ENCODE data around the gene TP53TG5.

Gene TP53TG5

GRCh38 chr20:45400346-45401031, 22.4 kb upstream of the TP53TG5 start:
- no peak for FAIRE-seq
- no peak for DNase-seq (ENCODE audit: insufficient read length)
- TF ChIP-seq TAF1 (IDR thresholded peaks at IDR 0.05; ENCODE audit: borderline replicate concordance, low read depth, low read length) (no peak), POLR2A (IDR thresholded peaks at IDR 0.05; ENCODE audit: low read depth, low read length) (no peak), POLR2AphosphoS5 (IDR thresholded peaks at IDR 0.05; ENCODE audit: low read depth, low read length) (no peak)

DNA sequence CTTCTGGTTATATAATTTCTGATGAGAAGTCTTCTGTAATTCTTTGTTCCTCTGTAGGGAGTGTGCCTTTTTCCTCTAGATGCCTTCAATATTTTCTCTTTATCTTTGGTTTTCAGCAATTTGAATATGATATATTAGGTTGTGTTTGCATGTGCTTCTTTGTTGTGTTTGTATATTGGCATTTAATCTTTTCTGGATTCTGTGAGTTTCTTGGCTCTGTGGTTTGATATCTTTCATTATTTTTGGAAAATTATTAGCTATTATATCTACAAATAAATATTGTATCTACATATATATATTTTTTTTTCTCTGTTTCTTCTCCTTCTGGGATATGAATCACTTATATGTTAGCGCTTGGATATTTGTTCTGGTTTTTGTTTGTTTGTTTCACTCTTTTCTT, 20.9 kb upstream of the TP53TG5 start:
- no peak for FAIRE-seq
- no peak for DNase-seq (ENCODE audit: insufficient read length)
- TF ChIP-seq POLR2AphosphoS5 (IDR thresholded peaks at IDR 0.05; ENCODE audit: low read depth, low read length) (no peak), TAF1 (IDR thresholded peaks at IDR 0.05; ENCODE audit: borderline replicate concordance, low read depth, low read length) (no peak), POLR2A (IDR thresholded peaks at IDR 0.05; ENCODE audit: low read depth, low read length) (no peak)

DNA sequence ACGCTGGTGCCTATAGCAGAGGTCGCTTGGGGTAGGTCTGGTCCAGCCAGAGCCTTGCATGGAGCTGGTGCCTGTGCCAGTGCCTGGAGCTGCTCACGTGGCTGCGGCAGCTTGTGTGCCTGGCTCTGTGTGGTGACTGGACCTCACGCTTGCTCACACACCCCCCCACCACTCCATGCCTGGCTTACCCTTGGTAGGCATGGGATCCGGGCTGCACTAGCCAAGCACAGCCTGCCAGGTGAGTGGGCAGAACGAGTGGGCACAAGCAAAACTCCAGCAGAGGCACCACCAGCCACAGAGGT, 16.9 kb upstream of the TP53TG5 start:
- FAIRE-seq (no peak), DNase-seq (ENCODE audit: insufficient read length) (no peak)
- TF ChIP-seq POLR2A (IDR thresholded peaks at IDR 0.05; ENCODE audit: low read depth, low read length): no peak
- no peak for TF ChIP-seq POLR2AphosphoS5 (IDR thresholded peaks at IDR 0.05; ENCODE audit: low read depth, low read length)
- no peak for TF ChIP-seq TAF1 (IDR thresholded peaks at IDR 0.05; ENCODE audit: borderline replicate concordance, low read depth, low read length)

DNA sequence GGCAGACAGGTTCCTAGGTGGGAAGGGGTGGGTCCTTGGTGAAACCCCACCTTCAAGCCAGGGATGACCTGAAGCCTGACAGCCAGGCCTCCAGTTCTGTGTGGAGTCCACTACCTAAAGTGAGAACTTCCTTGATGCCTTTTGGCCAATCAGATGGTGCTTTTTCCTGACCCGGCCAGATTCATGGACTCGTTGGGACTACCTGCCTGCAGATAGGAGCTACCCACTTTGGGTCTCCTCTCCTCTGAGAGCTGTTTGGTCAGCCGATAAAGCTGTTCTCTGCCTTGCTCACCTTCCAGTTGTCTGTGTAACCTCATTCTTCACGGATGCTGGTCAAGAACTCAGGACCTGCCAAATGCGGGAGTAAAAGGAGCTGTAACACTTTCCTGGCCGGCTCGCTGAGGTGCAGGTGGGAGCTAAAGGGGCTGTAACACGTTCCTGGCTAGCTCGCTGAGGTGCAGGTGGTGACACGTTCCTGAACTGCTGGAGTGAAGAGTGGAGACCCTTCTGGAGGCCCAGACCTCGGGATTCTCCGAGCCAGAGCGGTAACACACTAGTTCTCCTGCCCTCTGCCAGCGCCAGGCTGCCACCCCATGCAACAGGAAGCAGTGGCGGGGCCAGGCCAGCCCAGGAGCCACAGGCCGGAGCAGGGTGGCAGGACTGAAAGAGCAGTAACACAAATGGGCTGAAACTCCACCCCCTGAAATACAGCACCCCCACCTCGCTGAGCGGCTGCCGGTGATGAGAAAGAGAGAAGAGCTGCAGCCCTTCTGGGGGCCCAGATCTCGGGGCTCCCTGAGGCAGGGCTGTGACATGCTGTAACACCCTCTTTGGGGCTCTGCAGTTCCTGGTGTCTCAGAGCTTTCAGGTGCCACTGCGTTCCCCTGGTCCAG, 16.3 kb upstream of the TP53TG5 start:
- no peak for DNase-seq (ENCODE audit: insufficient read length)
- TF ChIP-seq TAF1 (IDR thresholded peaks at IDR 0.05; ENCODE audit: borderline replicate concordance, low read depth, low read length) (no peak), POLR2AphosphoS5 (IDR thresholded peaks at IDR 0.05; ENCODE audit: low read depth, low read length) (no peak)
- no peak for FAIRE-seq

GRCh38 chr20:45392733-45393132, 14.6 kb upstream of the TP53TG5 start:
- DNase-seq (ENCODE audit: insufficient read length): no peak
- no peak for FAIRE-seq
- TF ChIP-seq POLR2AphosphoS5 (IDR thresholded peaks at IDR 0.05; ENCODE audit: low read depth, low read length) (no peak), TAF1 (IDR thresholded peaks at IDR 0.05; ENCODE audit: borderline replicate concordance, low read depth, low read length) (no peak), POLR2A (IDR thresholded peaks at IDR 0.05; ENCODE audit: low read depth, low read length) (no peak)

DNA sequence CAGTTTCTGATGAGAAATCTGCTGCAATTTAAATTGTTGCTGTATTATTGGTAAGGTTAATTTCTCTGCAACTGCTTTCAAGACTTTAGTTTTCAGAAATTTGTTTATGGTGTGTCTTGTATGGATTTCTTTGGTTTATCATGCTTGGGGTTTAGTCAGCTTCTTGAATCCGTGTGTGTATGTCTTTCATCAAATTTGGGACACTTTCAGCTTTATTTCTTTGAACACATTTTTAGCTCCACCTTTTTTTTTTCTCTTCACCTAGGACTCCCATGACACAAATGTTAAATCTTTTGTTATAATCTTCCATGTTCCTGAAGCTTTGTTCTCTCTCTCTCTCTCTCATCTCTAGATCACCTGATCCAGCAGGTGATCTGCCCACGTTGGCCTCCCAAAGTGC, 13.4 kb upstream of the TP53TG5 start:
- FAIRE-seq (no peak), DNase-seq (ENCODE audit: insufficient read length) (no peak)
- TF ChIP-seq POLR2A (IDR thresholded peaks at IDR 0.05; ENCODE audit: low read depth, low read length): no peak
- TF ChIP-seq POLR2AphosphoS5 (IDR thresholded peaks at IDR 0.05; ENCODE audit: low read depth, low read length): no peak
- TF ChIP-seq TAF1 (IDR thresholded peaks at IDR 0.05; ENCODE audit: borderline replicate concordance, low read depth, low read length): no peak

DNA sequence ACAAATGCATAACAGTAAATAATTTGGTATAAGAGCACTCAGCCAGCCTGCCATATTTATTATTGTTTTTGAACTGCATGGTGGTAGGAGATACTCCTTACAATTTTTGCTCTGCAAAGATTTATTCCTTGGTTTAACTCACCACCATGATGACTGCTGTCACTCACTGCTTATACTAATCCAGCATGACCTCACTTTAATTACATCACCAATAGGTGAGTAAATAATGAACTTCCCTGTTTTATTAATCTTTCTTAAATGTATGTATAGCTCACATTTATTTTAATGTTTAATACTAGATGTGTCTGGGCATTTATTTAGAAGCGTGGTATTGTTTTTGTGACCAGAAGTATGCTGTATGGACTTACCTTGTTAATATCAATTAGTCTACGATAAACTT, 12.8 kb upstream of the TP53TG5 start:
- FAIRE-seq (no peak), DNase-seq (ENCODE audit: insufficient read length) (no peak)
- TF ChIP-seq POLR2AphosphoS5 (IDR thresholded peaks at IDR 0.05; ENCODE audit: low read depth, low read length): no peak
- TF ChIP-seq POLR2A (IDR thresholded peaks at IDR 0.05; ENCODE audit: low read depth, low read length): no peak
- TF ChIP-seq TAF1 (IDR thresholded peaks at IDR 0.05; ENCODE audit: borderline replicate concordance, low read depth, low read length): no peak

DNA sequence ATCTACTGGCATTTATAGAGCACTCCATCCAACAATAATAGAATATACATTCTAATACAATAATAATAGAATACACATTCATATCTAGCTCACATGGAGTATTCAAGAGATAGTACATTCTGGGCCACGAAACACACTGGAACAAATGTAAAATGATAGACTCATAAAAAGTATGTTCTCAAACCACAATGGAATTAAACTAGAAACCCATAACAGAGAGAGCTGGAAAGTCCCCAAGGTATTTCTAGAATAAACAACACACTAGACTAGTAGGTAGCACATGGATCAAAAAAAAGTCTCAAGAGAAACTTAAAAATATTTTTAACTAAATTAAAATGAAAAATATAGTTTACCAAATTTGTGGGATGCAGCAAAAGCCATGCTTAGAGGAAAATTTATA, 9.1 kb upstream of the TP53TG5 start:
- DNase-seq (ENCODE audit: insufficient read length) (no peak), FAIRE-seq (no peak)
- TF ChIP-seq POLR2A (IDR thresholded peaks at IDR 0.05; ENCODE audit: low read depth, low read length) (no peak), POLR2AphosphoS5 (IDR thresholded peaks at IDR 0.05; ENCODE audit: low read depth, low read length) (no peak), TAF1 (IDR thresholded peaks at IDR 0.05; ENCODE audit: borderline replicate concordance, low read depth, low read length) (no peak)

DNA sequence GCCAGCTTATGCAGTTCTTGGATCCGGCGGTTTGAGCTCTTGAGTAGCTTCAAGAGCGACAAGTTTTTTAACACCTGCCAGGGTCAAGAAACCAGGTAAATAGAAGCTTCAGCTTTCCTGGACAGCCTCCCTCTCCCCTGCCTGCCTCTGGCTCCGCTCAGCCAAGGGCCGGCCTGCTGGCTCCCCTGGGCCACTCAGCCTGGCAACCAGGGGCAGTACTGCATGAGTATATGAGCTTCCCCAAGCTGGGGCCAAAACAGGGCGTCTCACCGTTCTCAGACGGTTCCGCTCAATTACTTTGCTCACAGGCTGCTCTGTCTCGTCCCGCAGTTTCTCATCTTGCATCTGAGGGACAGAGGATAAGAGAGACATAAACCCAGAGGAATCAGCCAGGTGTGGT, 856 bp downstream of the TP53TG5 start:
- DNase-seq (ENCODE audit: insufficient read length): no peak
- TF ChIP-seq POLR2AphosphoS5 (IDR thresholded peaks at IDR 0.05; ENCODE audit: low read depth, low read length) (no peak), POLR2A (IDR thresholded peaks at IDR 0.05; ENCODE audit: low read depth, low read length) (no peak), TAF1 (IDR thresholded peaks at IDR 0.05; ENCODE audit: borderline replicate concordance, low read depth, low read length) (no peak)
- no peak for FAIRE-seq

DNA sequence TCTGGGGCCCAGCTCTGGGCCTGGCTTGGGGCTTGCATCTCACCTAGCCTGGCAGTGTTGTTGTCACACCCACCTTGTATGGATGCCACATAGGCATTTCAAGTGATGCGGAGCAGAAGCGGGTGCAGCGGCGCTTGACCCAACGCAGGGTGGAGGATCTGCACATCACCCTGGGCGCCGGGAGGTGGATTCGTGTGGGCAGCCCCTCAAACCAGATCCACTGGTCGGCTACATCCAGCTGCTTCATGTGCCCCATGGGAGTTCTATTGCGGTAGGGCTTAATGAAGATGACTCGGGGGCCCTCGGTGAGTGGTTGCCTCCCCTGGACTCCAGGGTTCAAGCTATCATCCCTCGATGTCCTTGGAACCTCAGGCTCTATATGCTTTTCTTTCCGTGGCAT, 3.2 kb downstream of the TP53TG5 start:
- TF ChIP-seq TAF1 (IDR thresholded peaks at IDR 0.05; ENCODE audit: borderline replicate concordance, low read depth, low read length) (no peak), POLR2A (IDR thresholded peaks at IDR 0.05; ENCODE audit: low read depth, low read length) (no peak), POLR2AphosphoS5 (IDR thresholded peaks at IDR 0.05; ENCODE audit: low read depth, low read length) (no peak)
- no peak for FAIRE-seq
- no peak for DNase-seq (ENCODE audit: insufficient read length)

GRCh38 chr20:45374101-45374467, 4.0 kb downstream of the TP53TG5 start:
- no peak for DNase-seq (ENCODE audit: insufficient read length)
- no peak for TF ChIP-seq TAF1 (IDR thresholded peaks at IDR 0.05; ENCODE audit: borderline replicate concordance, low read depth, low read length)
- no peak for TF ChIP-seq POLR2A (IDR thresholded peaks at IDR 0.05; ENCODE audit: low read depth, low read length)
- no peak for TF ChIP-seq POLR2AphosphoS5 (IDR thresholded peaks at IDR 0.05; ENCODE audit: low read depth, low read length)
- FAIRE-seq: no peak
